ENCODE measurements around the gene SORCS2.

Gene SORCS2

GRCh38 chr4:7338876-7339623 lies 146.7 kb downstream of the SORCS2 start:
- no peak for DNase-seq (ENCODE audit: low spot score)

DNA sequence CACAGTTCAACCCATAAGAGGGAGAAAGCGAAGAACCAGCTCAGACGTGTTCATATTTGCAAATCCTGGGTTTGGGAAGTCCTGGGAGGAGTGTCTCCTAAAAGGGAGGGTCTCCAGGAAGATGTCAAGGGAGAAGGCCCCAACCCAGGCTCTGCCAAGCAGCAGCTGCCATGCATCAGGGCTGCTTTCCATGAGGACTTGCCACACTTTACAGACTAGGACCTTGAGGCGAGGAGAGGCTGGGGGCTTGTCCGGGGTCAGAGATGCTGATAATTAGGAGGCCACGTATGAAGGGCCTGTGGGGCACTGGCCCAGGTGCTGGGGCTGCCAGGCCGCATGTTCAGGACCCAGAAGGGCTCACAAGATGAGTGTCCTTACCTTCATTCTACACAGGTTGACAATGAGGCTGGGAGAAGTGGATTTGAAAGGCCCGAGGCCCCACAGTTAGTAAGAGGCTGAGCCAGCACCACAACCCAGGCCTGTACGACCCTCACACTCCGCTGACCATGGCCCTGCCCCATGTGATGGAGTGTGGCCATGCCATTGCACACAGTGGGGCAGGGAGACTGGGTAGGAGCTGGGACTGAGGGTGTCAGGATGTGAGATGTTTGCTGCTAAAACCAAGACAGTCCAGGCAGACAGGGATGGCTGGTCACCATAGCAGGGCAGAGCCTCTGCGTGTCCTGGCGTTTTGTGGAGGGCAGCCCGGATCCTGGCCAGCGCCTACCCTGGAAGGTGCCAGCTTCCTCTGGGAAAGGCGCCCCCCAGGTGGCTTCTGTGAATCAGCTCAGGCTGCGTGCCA lies 147.6 kb downstream of the SORCS2 start:
- DNase-seq (ENCODE audit: low spot score) = no peak

GRCh38 chr4:7340553-7341433 lies 148.5 kb downstream of the SORCS2 start:
- DNase-seq (ENCODE audit: low spot score) = no peak

- no peak for DNase-seq (ENCODE audit: low spot score)
Observed at GRCh38 chr4:7341491-7342222, 149.3 kb downstream of the SORCS2 start.

GRCh38 chr4:7342223-7343080 lies 150.1 kb downstream of the SORCS2 start:
- DNase-seq (ENCODE audit: low spot score) = peak; percentile 58

DNA sequence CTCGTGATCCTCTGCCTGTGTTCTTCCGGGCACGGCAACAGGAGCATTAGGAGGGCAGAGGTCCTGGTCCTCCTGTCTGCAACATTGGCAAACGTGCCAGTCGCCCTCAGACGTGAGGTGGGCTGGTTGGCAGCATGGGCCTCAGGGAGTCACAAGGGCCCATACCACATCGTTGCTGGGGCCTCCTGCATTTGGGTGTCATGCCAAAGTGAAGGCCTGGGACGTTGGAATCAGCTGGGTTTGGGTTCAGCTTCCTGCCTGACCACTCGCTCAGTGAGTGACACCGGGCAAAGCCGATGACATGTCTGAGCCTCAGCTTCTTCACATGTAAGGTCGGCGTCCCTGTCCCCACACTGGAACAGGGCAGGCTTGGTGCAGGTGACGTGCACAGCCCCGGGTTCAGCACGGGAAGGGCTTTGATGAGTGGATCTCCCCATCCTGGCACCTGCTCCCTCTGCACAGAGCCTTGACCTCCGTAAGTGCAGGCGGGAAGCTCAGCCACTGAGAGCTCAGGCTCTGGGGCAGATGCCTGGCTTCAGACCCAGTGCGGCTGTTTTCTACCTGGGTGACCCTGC lies 150.8 kb downstream of the SORCS2 start:
- no peak for DNase-seq (ENCODE audit: low spot score)

- no peak for DNase-seq (ENCODE audit: low spot score)
Observed at GRCh38 chr4:7343950-7344349, 151.6 kb downstream of the SORCS2 start.

DNA sequence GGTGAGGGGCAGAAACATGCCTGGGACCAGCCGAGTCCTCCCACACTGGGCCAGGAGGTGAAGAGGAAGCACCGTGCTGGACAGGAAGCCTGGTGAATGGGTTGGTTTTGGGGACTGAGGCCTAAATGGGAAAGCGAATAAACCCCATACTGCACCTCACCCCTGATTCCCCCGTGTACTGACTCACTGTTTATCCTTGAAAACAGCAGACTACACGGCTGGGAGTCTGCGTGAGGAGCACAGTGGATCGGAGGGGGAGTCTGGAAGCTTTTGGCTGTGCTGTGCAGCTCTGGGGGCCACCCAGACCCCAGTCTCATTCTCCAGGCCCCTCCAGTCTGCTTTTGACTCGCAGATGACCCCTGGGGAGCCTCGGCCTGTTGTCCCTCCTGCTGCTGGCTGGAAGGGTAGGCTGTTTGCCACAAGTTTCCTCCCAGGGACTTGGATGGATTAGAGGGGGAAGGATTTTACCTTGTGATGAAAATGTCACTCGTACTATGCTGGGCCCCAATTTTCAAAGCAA lies 152.4 kb downstream of the SORCS2 start:
- DNase-seq (ENCODE audit: low spot score) = no peak

GRCh38 chr4:7347981-7348380 lies 155.6 kb downstream of the SORCS2 start:
- DNase-seq (ENCODE audit: low spot score) = no peak

DNA sequence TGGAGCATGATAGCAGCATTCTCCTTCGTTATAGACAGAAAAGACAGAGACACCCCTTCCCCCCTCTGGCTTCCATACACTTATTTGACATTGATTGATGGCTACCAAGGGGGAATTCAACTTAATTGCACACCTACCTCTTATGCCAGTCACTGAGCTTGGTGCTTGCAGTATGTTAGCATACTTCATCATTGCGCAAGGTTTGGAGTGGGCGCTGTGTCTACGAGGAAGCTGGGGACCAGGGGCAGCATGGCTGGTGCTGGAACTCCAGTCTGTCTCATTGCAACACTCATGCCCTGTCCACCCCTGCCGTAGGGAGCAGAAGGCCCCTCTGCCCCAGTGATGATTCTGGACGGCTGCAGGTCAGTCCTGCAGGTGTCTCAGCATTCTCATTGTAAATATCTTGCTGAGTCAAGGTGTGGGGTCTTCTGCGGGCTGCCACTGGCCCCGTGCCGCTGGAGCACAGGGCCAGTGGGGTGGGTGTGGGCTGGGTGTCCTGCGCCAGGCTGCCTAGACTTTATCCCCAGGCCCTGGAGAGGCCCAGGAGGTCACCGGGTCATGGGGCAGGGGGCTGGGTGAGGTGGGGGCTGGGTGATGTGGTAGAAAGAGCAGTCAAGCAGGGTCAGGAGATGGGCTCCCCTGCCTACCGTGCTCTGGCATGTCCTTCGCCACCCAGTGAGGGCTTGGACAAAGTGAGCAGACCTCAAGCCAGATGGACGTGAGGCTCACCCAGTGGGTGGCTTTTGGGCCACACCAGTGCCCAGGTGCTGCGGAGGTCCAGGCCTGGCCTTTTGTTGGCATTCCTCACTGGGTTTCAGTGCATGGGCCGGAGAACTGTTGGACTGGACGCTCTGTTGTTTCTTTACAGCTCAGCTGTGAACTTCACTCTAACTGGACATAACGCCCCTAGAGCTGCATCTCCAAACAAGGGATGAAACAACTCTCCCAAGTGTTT lies 156.9 kb downstream of the SORCS2 start:
- DNase-seq (ENCODE audit: low spot score) = peak; percentile 48

DNA sequence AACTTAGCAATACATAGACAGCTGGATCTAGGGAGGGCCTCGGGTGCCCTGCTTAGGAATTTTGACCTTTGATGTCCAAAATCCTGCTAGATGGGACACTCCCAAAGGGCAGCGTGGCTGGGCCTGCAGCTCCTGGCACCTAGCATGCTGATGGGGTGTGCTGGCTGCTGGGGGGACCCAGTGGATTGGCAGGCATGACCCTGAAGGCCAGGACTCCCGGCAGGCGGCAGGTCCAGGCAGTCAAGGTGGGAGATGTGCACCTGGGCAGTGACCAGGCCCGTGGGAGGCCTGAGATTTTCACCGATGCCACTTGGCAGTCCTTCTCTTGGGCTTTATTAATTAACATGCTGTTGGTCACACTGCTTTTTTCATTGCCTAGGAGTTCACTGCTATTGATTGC lies 158.1 kb downstream of the SORCS2 start:
- no peak for DNase-seq (ENCODE audit: low spot score)

- DNase-seq (ENCODE audit: low spot score) = peak; percentile 65
Observed at GRCh38 chr4:7351014-7351413, 158.7 kb downstream of the SORCS2 start.

- DNase-seq (ENCODE audit: low spot score) = no peak
Observed at GRCh38 chr4:7352486-7352885, 160.1 kb downstream of the SORCS2 start.

- no peak for DNase-seq (ENCODE audit: low spot score)
Observed at GRCh38 chr4:7353046-7353790, 160.9 kb downstream of the SORCS2 start.

DNA sequence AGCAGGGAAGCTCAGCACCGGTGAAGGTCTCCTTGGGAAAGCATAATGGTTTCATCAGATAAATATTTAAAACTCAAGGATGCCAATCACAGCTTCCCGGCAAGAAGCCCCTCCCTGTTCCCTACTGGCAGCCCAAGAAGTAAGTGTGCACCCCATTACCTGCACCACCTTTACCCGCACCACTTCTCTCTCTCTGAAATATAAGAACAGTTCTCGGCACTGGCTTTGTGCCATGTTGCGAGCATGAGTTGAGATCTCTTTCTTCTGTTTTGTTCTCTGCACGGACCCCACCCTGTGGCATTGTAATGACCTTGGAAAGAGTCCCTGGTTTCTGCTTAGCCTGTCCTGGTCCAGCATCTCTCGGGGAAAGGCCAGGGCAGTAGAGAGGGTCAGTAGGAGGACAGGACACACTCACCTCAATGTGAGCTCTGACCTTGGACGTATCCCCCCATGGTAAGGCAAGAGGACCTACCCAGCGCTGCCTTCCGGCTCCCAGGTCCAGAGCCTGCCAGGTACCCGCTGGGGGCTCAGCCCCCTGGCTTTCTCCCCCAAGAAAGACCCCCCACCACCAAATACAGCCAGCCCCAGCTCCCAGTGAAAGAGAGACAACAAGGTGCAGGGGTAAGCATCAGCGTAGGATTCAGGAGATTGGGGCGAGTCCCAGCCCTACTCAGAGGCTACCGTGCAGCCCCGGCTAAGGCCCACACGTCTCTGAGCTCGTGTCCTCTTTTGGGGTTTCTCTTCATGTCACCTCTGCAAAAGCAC lies 161.7 kb downstream of the SORCS2 start:
- DNase-seq (ENCODE audit: low spot score) = no peak

DNA sequence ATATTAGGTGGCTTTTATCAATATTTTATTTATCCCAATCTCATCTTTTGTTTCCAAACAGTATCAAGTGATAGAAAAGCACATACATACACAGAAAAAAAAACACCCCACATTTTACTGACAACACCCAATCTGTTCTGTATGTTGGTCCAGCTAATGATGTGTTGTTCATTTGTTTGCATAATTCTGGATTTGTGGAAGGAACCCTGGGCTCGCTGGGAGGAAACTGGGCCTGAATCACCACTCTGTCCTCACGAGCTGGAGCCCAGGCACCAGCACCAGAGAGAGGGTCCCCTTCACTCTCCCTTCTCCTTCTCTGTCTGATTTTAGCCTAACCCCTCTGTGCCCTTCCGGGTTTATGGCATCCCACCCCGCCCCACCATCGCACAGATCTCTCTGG lies 162.6 kb downstream of the SORCS2 start:
- DNase-seq (ENCODE audit: low spot score) = no peak

DNA sequence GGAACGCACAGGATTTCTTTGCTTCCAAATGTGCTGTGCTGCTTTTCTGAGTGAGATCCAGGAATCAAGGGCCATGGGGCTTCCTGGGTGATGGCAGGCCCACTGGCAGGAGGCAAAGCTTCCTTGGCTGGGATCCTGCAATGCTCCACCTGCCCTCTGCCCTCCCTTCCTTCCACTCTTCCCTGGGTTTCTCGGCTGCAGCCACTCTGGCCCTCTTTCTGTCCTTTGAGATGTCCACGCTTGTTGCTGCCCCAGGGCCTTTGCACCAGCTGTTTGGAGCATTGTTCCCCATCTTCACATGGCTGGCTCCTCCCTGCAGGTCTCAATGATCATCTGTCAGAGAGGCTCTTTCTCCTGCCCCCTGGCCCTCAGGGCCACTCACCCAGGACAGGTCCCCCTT lies 163.5 kb downstream of the SORCS2 start:
- no peak for DNase-seq (ENCODE audit: low spot score)
